ENCODE data around the gene UNC119.

GRCh38 chr17:28540231-28540630, 12.2 kb downstream of the UNC119 start:
- TF ChIP-seq CTCF (IDR thresholded peaks at IDR 0.05) (no peak), ZFX (IDR thresholded peaks at IDR 0.05; ENCODE audit: borderline replicate concordance) (no peak)
